ENCODE measurements around the gene CDHR5. TPM values are rescaled to one million over a fixed set of nuclear protein-coding genes. Genes with fewer than 3 reads are reported as not detected.
A peak's percentile ranks its signal among the peaks of the same experiment; 100 is the strongest.

CDHR5 gene
- total and polyA plus RNA-seq, 7 experiments from 2014 or later, result not detected

DNA sequence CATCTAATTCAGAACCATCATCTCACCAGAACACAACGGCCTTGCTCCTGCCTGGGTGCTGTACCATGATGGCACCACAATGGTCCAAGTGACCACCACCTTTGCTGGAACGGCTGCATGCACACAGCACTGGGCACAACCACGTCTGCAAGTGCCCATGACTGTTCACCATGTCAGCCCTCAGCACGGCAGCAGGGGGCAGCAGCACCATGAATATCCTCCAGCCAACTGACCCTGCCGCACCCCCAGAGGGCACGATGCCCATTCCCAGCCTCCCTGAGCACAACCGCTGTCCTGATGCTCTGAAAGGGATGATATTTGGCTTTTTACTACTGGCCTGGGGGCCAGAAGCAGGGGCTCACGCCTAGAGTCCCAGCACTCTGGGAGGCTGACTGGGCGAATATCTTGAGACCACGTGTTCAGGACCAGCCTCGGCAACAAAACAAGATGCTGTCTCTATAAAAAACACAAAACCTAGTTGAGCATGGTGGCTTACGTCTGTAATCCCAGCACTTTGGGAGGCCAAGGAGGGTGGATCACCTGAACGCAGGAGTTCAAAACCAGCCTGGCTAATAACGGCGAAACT, 38.0 kb upstream of the CDHR5 start:
- Histone ChIP-seq H3K36me3 (ENCODE audit: control insufficient read depth in 2 of 3, insufficient read depth in 3 of 3, low read length in 3 of 3) (peaks cover 0 to 52% (median 0%) of the 10 kb centered on the region in 3 experiments), H3K27ac (ENCODE audit: low read depth, low read length) (no peak overlapping the region), H3K4me3 (ENCODE audit: low read length) (no peak overlapping the region), H3K4me1 (ENCODE audit: control insufficient read depth in 2 of 2, insufficient read depth in 2 of 2, low read length in 2 of 2) (no peaks in the 10 kb centered on the region), H3K9me3 (ENCODE audit: control insufficient read depth in 2 of 3, low read length in 3 of 3) (no peaks in the 10 kb centered on the region), H3K27me3 (ENCODE audit: control insufficient read depth in 2 of 2, insufficient read depth in 2 of 2, low read length in 2 of 2) (no peaks in the 10 kb centered on the region)
- ATAC-seq (peak; percentile 86), DNase-seq (peak in 6 of 9 donors; percentile 24 to 48 (median 32))
- POLR2A ChIA-PET, result no interaction called here
- CTCF ChIA-PET, result interaction anchor here (0.7 to 1.9 kb wide), 4 partner anchors 55 to 103 kb away, joined by 3 to 10 read pairs (median 4); no protein-coding TSS in a partner anchor
- intact Hi-C loops (cut with micrococcal nuclease), result loop anchor here (1.0 to 2.0 kb wide), 4 partner anchors 34 to 103 kb away; no protein-coding TSS in a partner anchor
- peaks cover 0 to 16% (median 0%) of the 10 kb centered on the region in 5 donors for H3K36me3 Mint-ChIP-seq
- H3K27me3 Mint-ChIP-seq, result no peaks in the 10 kb centered on the region
- no peak overlapping the region for H3K4me3 Mint-ChIP-seq
- no peaks in the 10 kb centered on the region for H3K9me3 Mint-ChIP-seq
- H3K4me1 Mint-ChIP-seq, result peaks cover 0 to 7% (median 2%) of the 10 kb centered on the region in 7 donors
- peak overlapping the region in 1 of 9 donors; percentile 46 for H3K27ac Mint-ChIP-seq

DNA sequence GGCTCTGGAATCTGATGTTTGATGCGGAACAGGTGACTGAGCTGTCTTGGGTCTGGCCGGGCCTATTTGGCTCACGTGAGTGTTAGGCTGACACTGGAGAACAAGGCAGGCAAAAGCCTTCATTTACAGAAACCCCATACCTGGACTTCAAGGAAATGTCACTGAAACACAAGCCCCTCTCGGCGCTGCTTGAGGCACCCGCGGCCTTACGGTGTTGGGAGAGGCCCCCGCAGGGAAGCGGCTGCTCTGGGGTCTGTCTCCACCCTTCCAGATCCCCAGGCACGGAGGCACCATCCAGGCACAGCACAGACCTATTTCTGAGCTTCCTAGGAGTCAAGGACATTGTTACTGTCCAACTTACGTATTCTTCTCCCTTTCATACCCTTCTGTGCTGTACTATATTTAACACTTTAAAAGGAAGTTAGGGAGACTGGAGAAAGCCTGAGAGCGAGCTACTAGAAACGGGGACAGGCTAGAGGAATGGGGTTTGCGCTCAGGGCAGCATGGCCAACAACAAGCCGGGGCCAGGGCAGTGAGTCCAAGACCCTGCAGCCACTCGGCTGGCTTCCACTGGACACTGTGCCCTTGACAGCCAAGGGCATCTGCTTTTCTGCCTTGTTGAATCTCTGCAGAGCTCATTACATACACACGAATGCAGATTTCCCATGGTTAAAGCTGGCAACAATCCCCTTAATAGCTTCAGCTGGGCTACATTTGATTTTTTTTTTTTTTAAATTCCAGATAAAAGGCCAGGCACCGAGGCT, 36.1 kb upstream of the CDHR5 start:
- no peaks in the 10 kb centered on the region for H3K9me3 ChIP-seq (ENCODE audit: control insufficient read depth in 2 of 3, low read length in 3 of 3)
- ChIA-PET CTCF (interaction anchor here (0.6 to 1.9 kb wide), 3 partner anchors 53 to 70 kb away, joined by 3 to 10 read pairs (median 3); no protein-coding TSS in a partner anchor), POLR2A (no interaction called here)
- Mint-ChIP-seq H3K4me3 (no peak overlapping the region), H3K4me1 (peaks cover 0 to 7% (median 0%) of the 10 kb centered on the region in 7 donors), H3K9me3 (no peaks in the 10 kb centered on the region), H3K27ac (no peak overlapping the region), H3K36me3 (peaks cover 0 to 20% (median 0%) of the 10 kb centered on the region in 5 donors), H3K27me3 (no peaks in the 10 kb centered on the region)
- peaks cover 0 to 45% (median 0%) of the 10 kb centered on the region in 3 experiments for H3K36me3 ChIP-seq (ENCODE audit: control insufficient read depth in 2 of 3, insufficient read depth in 3 of 3, low read length in 3 of 3)
- H3K27ac ChIP-seq (ENCODE audit: low read depth, low read length), result no peak overlapping the region
- no peak for DNase-seq
- H3K27me3 ChIP-seq (ENCODE audit: control insufficient read depth in 2 of 2, insufficient read depth in 2 of 2, low read length in 2 of 2), result no peaks in the 10 kb centered on the region
- no peak for ATAC-seq
- H3K4me1 ChIP-seq (ENCODE audit: control insufficient read depth in 2 of 2, insufficient read depth in 2 of 2, low read length in 2 of 2), result no peaks in the 10 kb centered on the region
- H3K4me3 ChIP-seq (ENCODE audit: low read length), result no peak overlapping the region
- intact Hi-C loops (cut with micrococcal nuclease), result no loop called here

DNA sequence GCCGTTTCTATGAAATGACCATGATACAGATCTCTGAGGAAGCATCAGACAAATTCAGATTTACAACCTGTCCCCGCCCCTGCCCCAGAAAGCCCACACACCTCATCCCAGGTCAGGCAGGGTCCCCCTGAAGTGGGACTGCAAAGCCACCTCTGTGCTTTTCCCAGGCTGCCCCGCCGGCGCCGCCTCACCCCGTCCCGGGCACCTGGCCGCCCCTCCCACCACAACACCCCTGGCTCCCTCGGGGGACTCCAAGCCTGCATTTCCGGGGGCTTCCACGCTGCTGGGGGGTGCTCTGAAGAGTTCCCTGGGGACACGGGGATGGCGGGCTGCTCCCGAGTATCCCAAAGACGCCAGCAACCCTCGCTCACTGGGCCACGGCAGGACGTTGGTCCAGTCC, 35.5 kb upstream of the CDHR5 start:
- Histone ChIP-seq H3K4me1 (ENCODE audit: control insufficient read depth in 2 of 2, insufficient read depth in 2 of 2, low read length in 2 of 2) (no peaks in the 10 kb centered on the region), H3K9me3 (ENCODE audit: control insufficient read depth in 2 of 3, low read length in 3 of 3) (no peaks in the 10 kb centered on the region), H3K4me3 (ENCODE audit: low read length) (no peak overlapping the region), H3K36me3 (ENCODE audit: control insufficient read depth in 2 of 3, insufficient read depth in 3 of 3, low read length in 3 of 3) (peaks cover 0 to 46% (median 0%) of the 10 kb centered on the region in 3 experiments), H3K27me3 (ENCODE audit: control insufficient read depth in 2 of 2, insufficient read depth in 2 of 2, low read length in 2 of 2) (no peaks in the 10 kb centered on the region), H3K27ac (ENCODE audit: low read depth, low read length) (no peak overlapping the region)
- intact Hi-C loops (cut with micrococcal nuclease), result no loop called here
- ChIA-PET POLR2A (no interaction called here), CTCF (no interaction called here)
- H3K9me3 Mint-ChIP-seq, result no peaks in the 10 kb centered on the region
- H3K4me1 Mint-ChIP-seq, result peaks cover 0 to 7% (median 0%) of the 10 kb centered on the region in 7 donors
- ATAC-seq (no peak), DNase-seq (no peak)
- no peak overlapping the region for H3K27ac Mint-ChIP-seq
- no peaks in the 10 kb centered on the region for H3K27me3 Mint-ChIP-seq
- H3K36me3 Mint-ChIP-seq, result peaks cover 0 to 16% (median 0%) of the 10 kb centered on the region in 5 donors
- H3K4me3 Mint-ChIP-seq, result no peak overlapping the region

- H3K36me3 Mint-ChIP-seq, result peaks cover 0 to 15% (median 0%) of the 10 kb centered on the region in 5 donors
- intact Hi-C loops (cut with micrococcal nuclease), result no loop called here
- no peak overlapping the region for H3K4me3 ChIP-seq (ENCODE audit: low read length)
- no peaks in the 10 kb centered on the region for H3K27me3 Mint-ChIP-seq
- ChIA-PET CTCF (no interaction called here), POLR2A (no interaction called here)
- no peaks in the 10 kb centered on the region for H3K9me3 Mint-ChIP-seq
- ATAC-seq, result no peak
- no peaks in the 10 kb centered on the region for H3K4me1 ChIP-seq (ENCODE audit: control insufficient read depth in 2 of 2, insufficient read depth in 2 of 2, low read length in 2 of 2)
- H3K9me3 ChIP-seq (ENCODE audit: control insufficient read depth in 2 of 3, low read length in 3 of 3), result no peaks in the 10 kb centered on the region
- H3K36me3 ChIP-seq (ENCODE audit: control insufficient read depth in 2 of 3, insufficient read depth in 3 of 3, low read length in 3 of 3), result peaks cover 0 to 49% (median 0%) of the 10 kb centered on the region in 3 experiments
- H3K27ac ChIP-seq (ENCODE audit: low read depth, low read length), result no peak overlapping the region
- H3K4me1 Mint-ChIP-seq, result peaks cover 0 to 7% (median 0%) of the 10 kb centered on the region in 7 donors
- no peak for DNase-seq
- no peak overlapping the region for H3K4me3 Mint-ChIP-seq
- H3K27ac Mint-ChIP-seq, result no peak overlapping the region
- H3K27me3 ChIP-seq (ENCODE audit: control insufficient read depth in 2 of 2, insufficient read depth in 2 of 2, low read length in 2 of 2), result no peaks in the 10 kb centered on the region
Observed at GRCh38 chr11:659532-660085, 34.9 kb upstream of the CDHR5 start.

DNA sequence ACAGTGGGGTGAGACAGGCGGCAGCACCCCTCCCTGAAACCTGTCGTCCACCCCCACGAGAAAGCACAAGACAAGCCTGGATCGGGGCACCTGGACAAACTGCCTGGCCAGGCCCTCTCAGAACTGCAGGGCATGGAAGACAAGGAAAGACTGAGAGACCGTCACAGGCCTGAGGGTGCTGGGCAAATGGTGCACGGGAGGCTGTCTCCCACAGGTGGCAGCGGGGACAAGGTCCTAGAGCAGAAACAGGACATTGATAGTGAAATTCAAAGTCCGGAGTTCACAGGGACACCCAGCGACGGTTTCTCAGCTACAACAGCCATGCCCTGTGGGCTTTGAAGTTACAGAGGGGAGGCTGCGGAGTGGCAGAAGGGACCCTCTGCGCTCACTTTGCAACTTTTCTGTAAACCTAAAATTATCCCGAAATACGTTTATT, 33.0 kb upstream of the CDHR5 start:
- Histone ChIP-seq H3K27me3 (ENCODE audit: control insufficient read depth in 2 of 2, insufficient read depth in 2 of 2, low read length in 2 of 2) (no peaks in the 10 kb centered on the region), H3K4me3 (ENCODE audit: low read length) (no peak overlapping the region), H3K27ac (ENCODE audit: low read depth, low read length) (no peak overlapping the region), H3K9me3 (ENCODE audit: control insufficient read depth in 2 of 3, low read length in 3 of 3) (no peaks in the 10 kb centered on the region), H3K36me3 (ENCODE audit: control insufficient read depth in 2 of 3, insufficient read depth in 3 of 3, low read length in 3 of 3) (peaks cover 0 to 54% (median 4%) of the 10 kb centered on the region in 3 experiments), H3K4me1 (ENCODE audit: control insufficient read depth in 2 of 2, insufficient read depth in 2 of 2, low read length in 2 of 2) (no peaks in the 10 kb centered on the region)
- Mint-ChIP-seq H3K4me3 (no peak overlapping the region), H3K27ac (no peak overlapping the region), H3K4me1 (peaks cover 0 to 4% (median 1%) of the 10 kb centered on the region in 7 donors), H3K27me3 (no peaks in the 10 kb centered on the region), H3K9me3 (no peaks in the 10 kb centered on the region), H3K36me3 (peaks cover 0 to 19% (median 0%) of the 10 kb centered on the region in 5 donors)
- intact Hi-C loops (cut with micrococcal nuclease), result no loop called here
- ChIA-PET CTCF (no interaction called here), POLR2A (no interaction called here)
- DNase-seq (no peak), ATAC-seq (no peak)

DNA sequence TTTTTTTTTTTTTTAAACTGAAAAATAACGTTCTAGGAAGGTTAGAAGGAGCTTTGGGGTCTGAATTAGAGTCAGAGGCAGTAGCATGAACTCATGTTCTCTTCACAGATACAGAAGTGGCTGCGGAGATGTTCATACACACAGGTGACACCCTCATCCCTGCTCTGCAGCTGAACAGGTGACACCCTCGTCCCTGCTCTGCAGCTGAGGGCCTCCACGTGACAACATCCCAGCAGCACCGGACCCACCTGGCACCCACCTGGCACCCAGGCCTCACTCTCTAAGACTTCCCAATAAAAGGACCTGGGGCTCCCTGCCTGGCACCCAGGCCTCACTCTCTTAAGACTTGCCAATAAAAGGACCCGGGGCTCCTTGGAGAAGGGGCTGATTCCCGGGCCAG, 32.1 kb upstream of the CDHR5 start:
- Mint-ChIP-seq H3K4me1 (peaks cover 0 to 1% (median 0%) of the 10 kb centered on the region in 7 donors), H3K27ac (peak overlapping the region in 1 of 9 donors; percentile 52), H3K9me3 (no peaks in the 10 kb centered on the region), H3K36me3 (peaks cover 0 to 26% (median 3%) of the 10 kb centered on the region in 5 donors), H3K4me3 (no peak overlapping the region), H3K27me3 (no peaks in the 10 kb centered on the region)
- ATAC-seq, result no peak
- intact Hi-C loops (cut with micrococcal nuclease), result no loop called here
- H3K27me3 ChIP-seq (ENCODE audit: control insufficient read depth in 2 of 2, insufficient read depth in 2 of 2, low read length in 2 of 2), result no peaks in the 10 kb centered on the region
- DNase-seq, result no peak
- CTCF ChIA-PET, result no interaction called here
- POLR2A ChIA-PET, result no interaction called here
- H3K27ac ChIP-seq (ENCODE audit: low read depth, low read length), result no peak overlapping the region
- no peak overlapping the region for H3K4me3 ChIP-seq (ENCODE audit: low read length)
- H3K4me1 ChIP-seq (ENCODE audit: control insufficient read depth in 2 of 2, insufficient read depth in 2 of 2, low read length in 2 of 2), result no peaks in the 10 kb centered on the region
- H3K36me3 ChIP-seq (ENCODE audit: control insufficient read depth in 2 of 3, insufficient read depth in 3 of 3, low read length in 3 of 3), result peaks cover 0 to 55% (median 4%) of the 10 kb centered on the region in 3 experiments
- H3K9me3 ChIP-seq (ENCODE audit: control insufficient read depth in 2 of 3, low read length in 3 of 3), result no peaks in the 10 kb centered on the region
